HG02884 (cell line): Measurements from ENCODE around the gene FEZF1.
"Not testable (repeated sequence)": the region's sequence is repeated elsewhere in the genome, so short reads cannot be mapped to it uniquely, and the experiment has no call there.

Source experiments
- ATAC-seq: cut with Tn5 transposase; IDR thresholded peaks from one replicate; pipeline ENCODE4 v1.9.1; 2021; ENCODE audit warnings: mild to moderate bottlenecking, moderate library complexity; ENCODE audit not compliant: unreplicated experiment

The FEZF1 gene

GRCh38 chr7:122309421-122309820 lies 4.9 kb upstream of the FEZF1 start:
- ATAC-seq, result no peak

- ATAC-seq, result no peak
Measured at GRCh38 chr7:122307228-122307621, 2.7 kb upstream of the FEZF1 start.

GRCh38 chr7:122306320-122307227 lies 2.0 kb upstream of the FEZF1 start:
- no peak for ATAC-seq

- ATAC-seq, result no peak
Measured at GRCh38 chr7:122305475-122306319, 1.1 kb upstream of the FEZF1 start.

GRCh38 chr7:122304996-122305421 lies 459 bp upstream of the FEZF1 start:
- no peak for ATAC-seq

GRCh38 chr7:122303531-122304318 lies 825 bp downstream of the FEZF1 start:
- ATAC-seq, result no peak

- ATAC-seq, result no peak
Measured at GRCh38 chr7:122302761-122303530, 1.6 kb downstream of the FEZF1 start.

GRCh38 chr7:122301858-122302760 lies 2.4 kb downstream of the FEZF1 start:
- no peak for ATAC-seq

GRCh38 chr7:122300956-122301833 lies 3.4 kb downstream of the FEZF1 start:
- ATAC-seq, result no peak

GRCh38 chr7:122300211-122300932 lies 4.2 kb downstream of the FEZF1 start:
- no peak for ATAC-seq

- ATAC-seq, result no peak
Measured at GRCh38 chr7:122299624-122300210, 4.8 kb downstream of the FEZF1 start.

- no peak for ATAC-seq
Measured at GRCh38 chr7:122298618-122299017, 5.9 kb downstream of the FEZF1 start.

GRCh38 chr7:122298131-122298530 lies 6.4 kb downstream of the FEZF1 start:
- no peak for ATAC-seq

GRCh38 chr7:122291189-122291588 lies 13.4 kb downstream of the FEZF1 start:
- no peak for ATAC-seq

- no peak for ATAC-seq
Measured at GRCh38 chr7:122290476-122290875, 14.1 kb downstream of the FEZF1 start.

- no peak for ATAC-seq
Measured at GRCh38 chr7:122289426-122289825, 15.1 kb downstream of the FEZF1 start.

- not testable (repeated sequence) for ATAC-seq
Measured at GRCh38 chr7:122284608-122285007, 19.9 kb downstream of the FEZF1 start.
